HG02938 (cell line): ENCODE data around the gene EVL.
"Not testable (repeated sequence)": the region's sequence is repeated elsewhere in the genome, so short reads cannot be mapped to it uniquely, and the experiment has no call there.

ENCODE experiments used
- ATAC-seq: cut with Tn5 transposase; IDR thresholded peaks from one replicate; pipeline ENCODE4 v1.9.1; 2021; ENCODE audit warnings: mild to moderate bottlenecking, moderate library complexity; ENCODE audit not compliant: unreplicated experiment

Gene EVL, protein sequence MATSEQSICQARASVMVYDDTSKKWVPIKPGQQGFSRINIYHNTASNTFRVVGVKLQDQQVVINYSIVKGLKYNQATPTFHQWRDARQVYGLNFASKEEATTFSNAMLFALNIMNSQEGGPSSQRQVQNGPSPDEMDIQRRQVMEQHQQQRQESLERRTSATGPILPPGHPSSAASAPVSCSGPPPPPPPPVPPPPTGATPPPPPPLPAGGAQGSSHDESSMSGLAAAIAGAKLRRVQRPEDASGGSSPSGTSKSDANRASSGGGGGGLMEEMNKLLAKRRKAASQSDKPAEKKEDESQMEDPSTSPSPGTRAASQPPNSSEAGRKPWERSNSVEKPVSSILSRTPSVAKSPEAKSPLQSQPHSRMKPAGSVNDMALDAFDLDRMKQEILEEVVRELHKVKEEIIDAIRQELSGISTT

DNA sequence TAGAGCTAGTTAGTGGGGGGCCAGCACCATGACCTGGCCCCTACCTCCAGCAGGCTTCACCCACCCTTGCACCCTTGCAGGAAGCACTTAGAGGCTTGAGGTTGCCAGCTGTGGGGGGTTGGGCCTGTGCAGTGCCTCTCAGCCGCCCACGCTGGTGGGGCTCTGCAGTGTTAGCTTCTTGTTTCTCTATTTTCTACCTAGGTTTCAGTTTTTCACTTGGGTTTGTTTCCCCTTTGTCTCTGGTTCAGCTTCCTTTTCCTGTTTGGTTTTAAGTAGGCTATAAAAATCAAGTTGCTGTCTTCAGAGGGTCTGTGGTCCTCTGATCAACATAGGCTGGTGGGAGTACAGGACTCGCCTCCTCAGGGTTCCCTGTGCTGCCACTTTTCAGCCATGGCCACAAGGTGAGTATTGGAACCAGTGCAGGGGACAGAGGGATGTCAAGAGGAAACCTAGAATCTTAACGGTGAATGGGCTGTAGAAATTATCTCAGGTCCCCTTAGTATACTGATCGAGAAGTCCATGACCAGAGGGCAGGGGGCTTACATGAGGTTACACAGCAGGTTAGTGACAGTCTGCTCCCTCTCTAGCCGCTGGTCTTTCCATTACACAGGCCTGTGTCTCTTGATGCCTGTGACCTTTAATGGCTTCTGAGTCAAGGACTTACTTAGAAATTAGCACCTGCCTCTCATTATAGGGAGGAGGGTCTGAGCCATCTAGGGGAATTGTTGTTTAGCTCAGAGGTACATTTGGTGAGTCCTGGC is at the start of gene EVL:
EVL (plus strand) TSS at position 312 of the 761 bp plus-strand sequence; CDS start at position 391, 79 bp downstream.
- peak; percentile 33 for ATAC-seq

DNA sequence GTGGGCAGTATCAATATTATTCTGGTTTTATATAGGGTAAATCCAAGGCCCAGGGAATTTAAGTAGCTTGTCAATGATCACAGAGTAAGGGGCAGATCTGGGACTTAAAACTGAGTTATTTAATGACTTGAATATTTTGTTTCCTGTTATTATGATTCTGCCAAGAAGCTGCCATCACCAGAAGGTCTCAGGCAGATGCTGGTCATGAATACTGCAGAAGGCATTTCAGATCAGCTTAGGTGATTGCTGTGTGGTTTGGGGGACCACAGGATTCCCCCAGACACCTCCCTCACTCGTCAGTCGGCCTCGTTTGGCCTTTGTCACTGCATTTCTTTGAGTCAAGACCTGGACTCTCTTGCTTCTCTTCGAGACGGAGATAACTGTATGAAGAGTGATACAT is 47.7 kb upstream of the EVL start:
- no peak for ATAC-seq

DNA sequence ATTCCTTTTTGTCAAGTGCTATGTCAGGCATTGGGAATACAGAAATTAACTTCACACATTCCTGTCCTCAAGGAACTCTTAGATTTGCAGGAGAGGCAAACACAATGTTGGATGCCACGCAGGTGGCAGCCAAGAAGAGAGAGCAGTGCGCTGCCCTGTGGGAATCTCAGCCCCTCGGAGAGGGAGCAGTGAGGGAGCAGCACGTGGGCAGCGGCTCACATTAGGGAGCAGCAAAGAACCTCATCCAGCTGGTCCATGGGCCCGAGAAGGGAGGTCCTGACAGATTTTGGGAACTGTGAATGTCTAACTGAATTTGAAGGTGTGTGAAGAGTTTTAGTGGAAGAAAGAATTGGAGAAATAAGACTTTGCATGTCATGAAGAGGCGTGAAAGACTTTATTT is 47.2 kb upstream of the EVL start:
- ATAC-seq = no peak

DNA sequence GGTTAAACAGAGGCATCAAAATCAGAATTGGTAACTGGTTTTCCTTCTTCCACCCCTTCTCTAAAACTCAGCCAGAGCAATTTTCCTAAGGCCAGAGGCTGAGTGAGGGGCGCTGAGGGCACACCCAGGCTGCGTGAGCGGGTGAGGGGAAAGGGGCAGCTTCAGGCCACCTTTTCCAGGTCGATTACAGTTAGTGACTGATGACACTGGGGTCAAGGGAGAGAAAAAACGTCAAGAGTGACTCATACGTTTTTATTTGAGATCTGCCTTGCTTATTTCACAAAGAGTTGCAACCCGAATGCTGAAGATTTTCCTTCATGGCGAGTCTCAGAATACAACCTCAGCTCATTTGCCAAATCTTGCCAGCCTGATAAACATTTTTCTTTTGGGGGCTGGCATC is 46.7 kb upstream of the EVL start:
- no peak for ATAC-seq

DNA sequence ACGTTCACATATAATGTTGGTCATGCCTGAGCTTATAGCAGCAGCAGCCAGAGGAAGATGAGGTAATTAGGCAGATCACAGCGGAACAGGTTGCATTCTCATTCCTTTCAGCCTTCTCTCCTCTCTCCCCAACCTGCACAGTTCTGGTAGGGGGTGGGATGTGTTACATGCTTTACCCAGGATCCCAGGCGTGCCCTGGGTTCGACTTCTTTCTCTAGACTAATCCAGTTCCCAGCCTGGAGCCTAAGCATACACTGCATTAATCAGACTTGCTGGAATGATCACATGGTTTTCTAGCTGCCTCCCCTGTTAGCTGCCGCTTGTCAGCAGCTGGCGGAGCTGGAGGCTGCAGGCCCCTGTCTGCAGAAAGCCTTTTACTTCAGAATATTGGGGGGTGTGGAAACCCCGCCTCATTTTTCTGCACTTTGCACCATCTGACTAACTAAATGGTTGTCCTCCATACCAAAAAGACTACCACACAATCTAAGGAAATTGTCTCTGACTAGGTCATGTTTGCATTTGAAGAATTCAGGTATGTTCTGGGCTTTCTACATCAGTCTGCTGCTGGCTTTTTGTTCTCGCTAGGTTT is 46.0 kb upstream of the EVL start:
- no peak for ATAC-seq

DNA sequence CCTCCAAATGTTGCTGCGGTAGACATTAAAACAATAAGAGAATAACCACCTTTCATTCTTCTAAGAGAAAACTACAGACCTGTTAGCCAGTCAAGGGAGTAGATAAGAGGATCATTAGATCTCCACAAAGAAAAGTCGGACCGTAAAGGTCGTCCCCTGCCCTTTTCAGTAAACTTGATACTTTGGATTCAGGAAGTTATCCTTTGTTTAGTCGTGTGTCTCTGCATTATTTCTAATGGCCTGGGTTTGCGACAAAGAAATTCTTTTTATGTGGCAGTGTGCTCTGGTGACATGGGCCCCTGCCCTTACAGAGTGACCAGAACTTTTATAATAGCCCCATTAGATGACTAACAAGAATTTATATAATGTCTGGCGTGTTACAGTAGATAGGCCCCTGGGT is 44.6 kb upstream of the EVL start:
- no peak for ATAC-seq

DNA sequence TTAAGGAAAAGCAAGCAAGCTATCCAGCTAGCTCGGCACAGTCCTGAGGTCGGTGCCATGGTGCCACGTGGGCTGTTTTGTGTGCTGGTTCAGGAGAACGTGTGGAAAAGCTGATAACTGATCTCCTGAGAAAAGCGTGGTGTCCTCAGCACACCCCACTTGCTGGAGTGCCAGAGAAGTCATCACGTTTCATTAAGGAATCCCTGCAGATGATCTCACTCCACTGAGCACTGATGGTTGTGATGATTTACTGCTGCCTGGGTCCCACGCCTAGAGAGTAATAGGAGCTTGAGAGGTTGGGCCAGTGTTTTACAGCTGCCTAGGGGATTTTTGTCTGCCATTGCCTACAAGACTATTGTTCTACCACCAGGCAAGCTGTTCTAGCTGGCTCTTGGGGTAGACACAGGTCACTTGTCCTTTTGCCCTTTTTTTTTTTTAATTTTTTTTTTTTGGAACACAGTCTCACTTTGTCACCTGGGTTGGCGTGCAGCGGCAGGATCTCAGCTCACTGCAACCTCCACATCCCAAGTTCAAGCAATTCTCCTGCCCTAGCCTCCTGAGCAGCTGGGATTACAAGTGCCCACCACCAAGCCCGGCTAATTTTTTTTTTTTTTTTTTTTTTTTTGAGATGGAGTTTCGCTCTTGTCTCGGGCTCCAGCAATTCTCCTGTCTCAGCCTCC is 42.3 kb upstream of the EVL start:
- no peak for ATAC-seq

DNA sequence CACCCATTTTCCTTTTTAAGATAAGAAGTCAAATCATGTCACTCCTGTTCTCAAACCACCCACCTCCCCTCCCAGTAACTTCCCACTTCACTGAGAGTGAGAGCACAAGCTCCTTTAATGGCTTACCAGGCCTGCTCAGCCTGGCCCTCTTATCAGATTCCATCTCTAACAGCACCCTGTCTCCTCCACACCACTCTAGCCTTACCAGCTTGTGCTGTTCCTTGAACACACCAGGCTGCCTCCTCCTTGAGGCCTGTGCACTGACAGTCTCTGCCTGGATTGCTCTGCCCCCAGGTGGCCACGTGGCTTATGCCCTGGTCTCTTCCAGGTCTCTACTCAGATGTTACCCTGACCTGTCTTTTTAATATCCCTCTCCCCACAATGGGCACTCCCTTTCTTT is 40.1 kb upstream of the EVL start:
- ATAC-seq = no peak

DNA sequence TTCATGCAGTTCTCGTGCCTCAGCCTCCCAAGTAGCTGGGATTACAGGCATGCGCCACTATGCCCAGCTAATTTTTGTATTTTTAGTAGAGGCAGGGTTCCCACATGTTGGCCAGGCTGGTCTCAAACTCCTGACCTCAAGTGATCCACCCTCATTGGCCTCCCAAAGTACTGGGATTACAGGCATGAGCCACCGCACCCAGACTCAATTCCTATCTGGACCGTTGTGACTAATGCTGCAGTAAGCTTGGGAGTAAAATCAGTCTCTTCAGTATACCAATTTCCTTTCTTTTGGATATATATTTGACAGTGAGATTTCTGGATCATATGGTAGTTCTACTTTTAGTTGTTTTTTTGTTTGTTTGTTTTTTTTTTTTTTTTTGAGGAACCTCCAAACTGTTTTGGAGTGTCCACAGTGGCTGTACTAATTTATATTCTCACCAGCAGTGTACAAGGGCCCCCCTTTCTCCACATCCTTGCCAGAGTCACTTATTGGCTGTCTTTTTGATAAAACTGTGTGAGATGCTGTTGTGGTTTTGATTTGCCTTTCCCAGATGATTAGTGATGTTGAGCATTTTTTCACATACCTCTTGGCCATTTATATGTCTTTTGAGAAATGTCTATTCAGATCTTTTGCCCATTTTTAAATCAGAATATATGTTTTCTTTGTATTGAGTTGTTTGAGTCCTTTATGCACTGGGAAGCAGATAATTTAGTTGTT is 37.3 kb upstream of the EVL start:
- no peak for ATAC-seq

DNA sequence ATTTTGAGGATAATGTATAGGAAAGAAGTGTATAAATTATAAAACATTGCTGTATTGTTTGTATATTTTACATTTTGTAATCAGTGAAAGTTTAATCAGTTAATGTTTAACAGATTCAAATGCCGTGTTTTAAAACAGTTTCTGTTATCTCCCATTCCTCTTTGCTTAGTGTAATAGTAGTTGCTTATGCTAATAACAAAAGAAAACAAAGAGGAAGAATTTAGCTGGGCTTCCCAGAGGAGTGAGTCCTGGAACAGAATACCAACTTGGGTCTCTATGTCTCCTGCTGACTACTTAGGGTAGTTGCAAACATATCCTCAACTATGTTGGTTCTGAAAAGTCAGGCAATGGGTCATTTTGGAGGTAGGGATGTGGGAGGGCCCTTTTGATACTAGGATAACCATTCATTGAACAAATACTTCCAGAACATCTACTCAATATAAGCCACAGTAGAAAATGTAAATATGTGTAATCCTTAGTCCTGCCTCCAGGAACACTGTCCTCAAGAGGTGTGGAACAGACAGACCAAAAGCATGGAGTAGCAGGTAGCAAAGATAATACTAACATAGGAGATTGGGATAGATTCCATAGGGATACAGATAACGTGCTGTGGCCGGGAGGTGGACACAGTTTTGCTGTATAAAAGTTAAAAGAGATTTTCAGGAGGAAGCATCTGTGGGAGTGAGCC is 36.1 kb upstream of the EVL start:
- no peak for ATAC-seq

DNA sequence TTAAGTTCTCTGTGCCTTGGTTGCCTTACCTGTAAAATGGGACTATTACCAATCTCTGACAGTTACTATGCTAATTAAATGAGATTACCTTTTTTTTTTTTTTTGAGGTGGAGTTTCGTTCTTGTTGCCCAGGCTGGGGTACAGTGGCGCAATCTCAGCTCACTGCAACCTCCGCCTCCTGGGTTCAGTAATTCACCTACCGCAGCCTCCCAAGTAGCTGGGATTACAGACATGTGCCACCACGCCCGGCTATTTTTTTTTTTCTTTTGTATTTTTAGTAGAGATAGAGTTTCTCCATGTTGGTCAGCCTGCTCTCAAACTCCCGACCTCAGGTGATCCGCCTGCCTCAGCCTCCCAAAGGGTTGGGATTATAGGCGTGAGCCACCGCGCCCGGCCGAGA is 35.2 kb upstream of the EVL start:
- not testable (repeated sequence) for ATAC-seq

DNA sequence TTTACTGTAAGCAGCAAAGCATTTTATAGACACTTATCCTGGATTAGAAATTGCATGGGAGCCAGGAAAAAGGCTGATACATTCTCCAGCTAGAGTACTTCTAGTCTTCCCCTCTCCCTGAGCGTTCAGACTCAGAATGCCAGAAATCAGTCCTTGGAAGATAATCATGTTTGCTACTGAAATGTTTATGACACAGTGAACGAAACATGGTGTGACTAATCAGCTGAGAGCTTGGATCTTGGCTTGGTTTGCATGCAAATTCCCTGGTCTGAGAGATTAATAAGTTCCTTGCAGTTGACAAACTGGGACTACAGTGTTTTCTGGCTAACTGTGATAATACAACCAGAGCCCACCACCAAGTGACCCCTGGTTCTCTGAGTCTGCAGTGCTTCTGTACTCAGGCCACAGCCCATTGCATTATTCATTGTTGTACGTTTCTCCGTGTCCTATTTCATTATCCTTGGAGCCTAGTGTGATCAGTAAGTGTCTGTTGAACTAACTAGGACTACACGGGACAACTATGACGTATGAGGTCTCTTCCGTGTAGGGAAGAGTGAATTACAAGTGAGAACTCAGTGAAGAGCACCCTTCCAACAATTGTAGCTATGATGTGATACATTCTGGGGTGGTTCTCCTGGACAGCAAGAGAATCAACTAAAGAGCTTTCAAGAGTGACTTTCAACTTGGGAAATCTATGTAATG is 34.6 kb upstream of the EVL start:
- ATAC-seq = no peak

DNA sequence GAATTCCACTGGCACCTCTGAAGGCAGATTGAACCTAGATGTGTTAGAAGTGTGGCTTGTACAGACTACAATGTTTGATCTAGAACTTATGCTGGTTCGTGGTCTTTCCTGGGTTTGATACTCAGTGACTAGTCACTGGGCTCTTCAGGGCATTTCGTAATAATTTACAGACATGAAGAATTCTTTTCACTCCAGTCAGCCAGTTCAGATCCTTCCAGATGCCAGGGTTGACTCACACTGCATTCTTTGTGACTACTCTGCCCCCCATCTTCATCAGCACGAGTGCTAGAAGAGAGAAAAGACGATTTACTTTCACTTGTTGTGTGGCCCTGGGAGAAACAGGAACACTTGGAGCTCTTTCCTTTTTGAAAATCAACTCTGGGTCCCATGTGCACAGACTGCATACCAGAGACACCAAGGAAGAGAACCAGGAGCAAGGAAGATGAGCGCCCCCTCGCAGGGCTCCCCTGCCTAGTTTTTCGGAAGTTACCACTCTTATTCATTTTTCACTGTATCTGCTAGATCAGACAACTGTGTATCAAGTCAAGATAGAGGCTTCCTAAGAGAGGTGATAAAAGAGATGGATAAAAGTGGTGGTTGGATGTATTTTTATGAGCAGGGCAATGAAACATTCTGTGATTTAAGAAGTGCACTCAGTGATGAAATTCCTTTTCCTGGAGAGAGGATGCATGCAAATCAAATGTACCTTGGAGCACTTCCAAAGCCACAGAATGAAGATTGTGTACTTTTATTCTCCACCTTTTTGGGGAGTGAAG is 33.5 kb upstream of the EVL start:
- no peak for ATAC-seq

DNA sequence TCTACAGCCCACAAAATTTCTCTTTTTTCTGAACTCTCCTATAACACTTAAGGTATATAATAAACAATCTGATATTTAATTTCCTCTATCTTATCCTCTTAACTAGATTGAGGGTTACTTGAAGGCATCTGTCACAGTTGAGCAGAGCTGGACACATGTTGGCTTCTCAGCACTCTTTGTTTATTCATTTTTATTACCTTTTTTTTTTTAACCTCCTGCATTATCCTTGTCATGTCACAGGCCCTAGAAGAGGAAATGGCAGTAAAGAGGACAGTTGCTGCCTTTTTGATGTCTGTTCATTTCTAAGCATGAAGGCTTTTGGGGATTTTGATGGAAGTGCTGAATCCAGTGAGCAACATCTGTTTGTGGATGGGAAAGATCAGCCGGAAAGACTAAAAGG is 32.5 kb upstream of the EVL start:
- no peak for ATAC-seq

DNA sequence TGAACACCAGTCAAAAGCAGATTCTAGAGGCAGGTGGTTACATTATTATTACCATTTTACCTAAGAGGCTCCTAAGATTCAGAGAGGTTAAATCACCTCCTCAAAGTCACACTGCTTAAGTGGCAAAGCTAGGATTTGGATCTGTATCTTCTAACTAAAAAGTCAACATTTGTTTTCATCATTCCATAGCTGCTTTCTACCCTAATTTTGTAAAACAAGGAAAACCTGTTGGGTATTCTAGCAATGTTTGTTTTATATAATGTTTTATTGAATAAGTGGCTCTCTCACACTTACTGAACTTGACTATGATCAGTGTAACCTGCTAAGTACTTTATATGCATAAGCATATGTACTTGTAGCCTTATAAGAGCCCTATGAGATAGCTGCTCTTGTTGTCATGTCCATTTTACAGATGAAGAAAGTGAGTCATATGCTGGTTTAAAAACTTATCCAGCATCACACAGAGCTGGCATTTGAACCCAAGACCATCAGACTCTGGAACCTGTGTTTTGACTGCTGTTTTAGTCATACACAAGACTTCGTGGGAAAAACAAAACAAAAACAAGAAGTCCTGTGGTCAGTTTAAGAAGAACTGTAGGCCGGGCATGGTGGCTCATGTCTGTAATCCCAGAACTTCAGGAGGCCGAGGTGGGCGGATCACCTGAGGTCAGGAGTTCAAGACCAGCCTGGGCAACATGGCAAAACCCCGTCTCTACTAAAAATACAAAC is 31.7 kb upstream of the EVL start:
- no peak for ATAC-seq

DNA sequence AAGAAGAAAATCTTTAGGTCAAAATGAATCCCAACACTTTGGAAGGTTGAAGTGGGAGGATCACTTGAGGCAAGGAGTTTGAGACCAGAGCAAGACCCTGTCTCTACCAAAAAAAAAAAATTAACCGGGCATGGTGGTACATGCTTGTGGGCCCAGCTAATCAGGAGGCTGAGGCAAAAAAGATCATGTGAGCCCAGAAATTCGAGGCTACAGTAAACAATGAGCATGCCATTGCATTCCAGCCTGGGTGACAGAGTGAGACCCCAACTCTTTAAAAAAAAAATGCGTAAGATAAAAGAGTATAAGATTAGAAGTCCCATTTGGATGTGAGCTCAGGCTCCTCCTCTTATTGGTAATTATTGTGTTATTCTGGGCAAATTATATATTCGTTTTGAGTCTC is 30.8 kb upstream of the EVL start:
- no peak for ATAC-seq

DNA sequence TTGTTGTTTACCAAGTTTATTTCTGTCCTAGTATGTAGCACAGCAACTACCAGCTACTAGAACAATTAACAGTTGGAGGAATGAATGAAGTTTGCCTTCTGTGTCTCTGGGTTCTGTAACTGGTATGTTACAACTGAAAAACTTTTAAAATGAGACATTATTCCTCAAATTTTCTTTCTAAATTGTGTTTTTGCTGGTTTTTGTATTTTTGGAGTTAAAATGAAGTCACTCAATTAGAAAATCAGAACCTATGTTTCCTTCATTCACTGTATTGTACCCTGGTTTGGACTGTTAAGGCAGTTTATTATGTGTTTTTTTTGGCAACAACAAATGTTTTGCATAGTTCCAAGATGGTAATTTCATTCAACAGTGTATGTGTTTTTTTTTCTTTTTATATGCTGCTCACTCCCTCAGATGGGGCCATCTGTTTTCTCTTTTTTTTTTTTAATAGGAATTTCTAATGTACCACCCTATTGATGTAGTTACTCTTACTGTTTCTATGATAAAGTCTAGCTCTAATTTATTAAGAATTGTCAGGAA is 30.2 kb upstream of the EVL start:
- no peak for ATAC-seq

DNA sequence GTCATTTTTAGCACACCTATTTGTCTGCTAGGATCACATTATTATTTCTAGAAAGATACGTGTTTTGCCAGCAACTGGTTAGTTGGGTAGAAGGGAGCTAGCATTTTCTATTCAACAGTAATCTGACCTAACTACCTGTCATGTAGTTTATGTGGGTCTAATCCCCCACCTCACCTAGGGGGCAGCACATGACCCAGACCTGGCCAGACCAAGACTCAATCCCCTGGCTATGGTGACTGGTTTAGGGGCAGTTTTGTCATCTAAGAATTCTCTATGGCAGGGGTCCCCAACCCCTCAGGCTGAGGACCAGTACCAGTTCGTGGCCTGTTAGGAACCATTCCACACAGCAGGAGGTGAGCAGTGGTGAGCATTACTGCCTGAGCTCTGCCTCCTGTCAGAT is 29.5 kb upstream of the EVL start:
- no peak for ATAC-seq
